Activated CD4-positive, alpha-beta T cell treated with anti-CD3 and anti-CD28 coated beads, Interleukin-2, amount 50 U/mL, for 48 hours (primary cell): ENCODE measurements around the gene NSD2.

Experiments
- DNase-seq, 2 experiments: peaks; one replicate each; pipeline ENCODE4 v3.0.0-alpha.2; 2020

NSD2 gene

DNA sequence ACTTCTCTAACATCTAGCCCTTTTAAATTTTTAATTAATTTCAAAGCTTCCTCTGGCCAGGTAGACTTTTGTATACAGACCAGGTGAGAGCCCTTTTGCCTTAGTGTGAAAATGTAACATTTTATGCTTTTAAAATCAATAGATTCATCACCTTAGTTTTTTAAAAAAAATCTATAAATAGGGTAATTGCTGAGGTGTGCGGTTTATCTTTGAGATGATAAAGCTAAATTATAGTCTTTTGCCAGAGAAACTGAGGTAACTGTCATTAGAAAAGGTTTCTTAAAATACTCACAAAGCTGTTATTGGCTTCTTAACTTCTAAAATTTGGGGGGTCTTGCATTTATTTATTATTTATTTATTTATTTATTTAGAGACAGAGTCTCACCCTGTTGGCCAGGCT, 74.7 kb downstream of the NSD2 start:
- no peak for DNase-seq

GRCh38 chr4:1948232-1948631, 77.0 kb downstream of the NSD2 start:
- no peak for DNase-seq

DNA sequence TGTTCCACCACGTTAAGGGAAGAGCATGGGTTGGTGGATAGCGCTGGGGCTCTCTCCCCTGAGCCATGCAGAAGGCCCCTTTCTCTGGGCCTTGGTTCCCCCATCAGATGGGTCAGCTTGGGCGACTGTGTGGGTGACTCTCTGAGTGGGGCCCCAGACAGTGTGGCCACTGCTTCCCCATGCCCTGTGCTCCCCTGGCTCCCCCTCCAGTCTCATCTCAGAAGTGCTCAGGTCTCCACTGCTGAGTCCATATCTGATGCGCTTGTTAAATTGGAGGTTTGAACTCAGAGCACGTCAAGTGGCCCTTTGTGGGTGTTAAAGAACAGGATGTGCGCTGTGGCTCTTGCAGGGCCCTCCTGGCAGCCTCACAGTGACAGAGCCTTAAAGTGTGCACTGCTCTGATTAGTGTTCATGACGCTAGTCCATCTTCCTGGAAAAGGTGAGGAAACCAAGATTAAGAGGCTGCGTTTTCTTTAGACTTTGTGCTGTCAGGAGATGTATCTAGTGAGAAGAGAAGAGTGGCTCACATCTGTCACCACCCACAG, 77.8 kb downstream of the NSD2 start:
- DNase-seq, result no peak

DNA sequence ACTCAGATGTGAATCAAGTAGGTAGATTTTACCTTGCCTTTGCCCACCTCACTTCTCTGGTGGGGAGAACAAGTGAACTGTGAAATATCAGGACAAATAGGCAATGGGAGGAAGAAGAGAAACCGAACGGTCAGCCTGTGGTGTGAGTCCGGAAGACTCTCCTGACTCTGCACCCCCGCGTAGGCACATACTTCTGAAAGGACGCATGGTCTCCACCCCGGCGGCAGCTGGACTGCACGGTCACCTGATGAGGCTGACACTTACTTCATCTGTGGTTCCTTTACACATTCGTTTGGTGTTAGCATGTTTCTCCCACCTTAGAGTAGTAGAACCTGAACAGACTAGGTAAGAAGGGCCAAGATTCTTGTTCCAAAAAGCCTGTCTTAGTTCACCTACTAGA, 79.2 kb downstream of the NSD2 start:
- no peak for DNase-seq

- DNase-seq, result no peak
Observed at GRCh38 chr4:1952058-1952700, 81.0 kb downstream of the NSD2 start.

DNA sequence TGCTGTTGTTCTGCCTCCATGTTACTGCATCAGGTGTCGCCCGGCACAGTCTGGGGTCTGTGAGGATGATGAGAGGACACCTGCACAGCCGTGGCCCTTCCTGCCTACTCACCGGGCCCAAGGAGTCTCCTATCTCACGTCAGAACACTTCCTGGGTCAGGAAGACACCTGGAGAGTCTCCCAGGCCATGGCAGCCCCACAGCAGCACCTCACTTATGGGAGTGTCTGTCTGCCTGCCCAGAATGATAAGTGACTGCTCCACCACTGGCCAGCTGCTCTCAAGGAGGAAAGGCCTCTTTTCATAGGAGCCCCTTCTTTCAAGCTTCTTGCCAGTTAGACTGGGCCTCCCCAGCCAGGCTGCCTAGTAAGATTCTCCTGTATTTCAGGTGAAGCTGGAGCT, 81.5 kb downstream of the NSD2 start:
- DNase-seq, result no peak

GRCh38 chr4:1953335-1953734, 82.1 kb downstream of the NSD2 start:
- DNase-seq, result no peak

GRCh38 chr4:1956631-1957030, 85.4 kb downstream of the NSD2 start:
- no peak for DNase-seq

DNA sequence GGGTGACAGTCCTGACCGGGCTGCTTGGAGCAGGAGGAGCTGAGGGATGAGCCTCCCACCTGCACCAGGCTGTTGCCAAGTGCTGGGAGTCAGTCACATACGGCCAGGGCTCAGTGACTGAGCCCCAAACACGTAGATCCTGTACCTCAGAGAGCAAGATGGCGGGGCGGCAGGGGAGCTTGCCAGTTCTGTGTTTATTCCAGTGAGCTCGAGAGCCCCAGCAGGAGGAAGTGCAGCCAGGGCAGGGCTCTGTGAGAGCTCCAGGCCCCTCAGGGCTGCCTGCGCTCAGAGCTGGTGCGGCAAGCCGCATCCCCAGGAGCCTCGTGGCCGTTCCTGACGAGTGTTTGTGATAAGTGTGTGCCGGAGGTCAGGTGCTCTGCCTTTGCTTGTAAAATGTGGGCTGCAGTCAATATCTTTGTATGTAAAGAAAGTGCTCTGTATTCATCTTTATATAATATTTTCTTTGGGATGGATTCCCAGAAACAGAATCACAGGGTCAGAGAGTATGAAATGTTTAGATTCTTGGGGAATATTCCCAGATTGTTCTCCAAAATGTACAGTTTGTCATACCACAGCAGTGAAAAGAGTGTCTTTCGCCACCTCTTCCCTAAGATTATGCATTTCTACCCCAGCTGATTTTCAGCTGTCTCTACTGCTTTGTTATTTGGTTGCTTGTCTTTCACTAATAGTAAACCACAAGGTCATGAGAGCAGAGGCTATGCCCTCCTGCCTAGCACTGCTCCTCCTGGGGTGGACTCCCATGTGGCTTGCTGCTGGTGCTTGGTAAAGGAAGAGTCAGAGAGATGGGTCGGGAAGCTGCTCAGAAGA, 87.3 kb downstream of the NSD2 start:
- no peak for DNase-seq

DNA sequence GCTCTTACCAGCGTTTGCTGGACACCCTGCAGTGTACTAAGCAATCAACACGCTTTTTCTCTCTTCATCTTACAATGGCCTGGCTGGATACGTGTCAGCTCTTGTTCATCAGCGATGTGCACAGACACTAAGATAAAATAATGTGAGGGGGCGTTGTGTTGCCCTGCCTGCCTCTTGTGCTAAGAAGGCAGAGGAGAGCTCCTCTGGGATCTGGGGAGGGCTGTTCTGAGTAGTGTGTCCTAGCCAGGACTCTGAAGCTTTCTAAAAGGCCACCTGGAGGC, 87.9 kb downstream of the NSD2 start:
- no peak for DNase-seq

DNA sequence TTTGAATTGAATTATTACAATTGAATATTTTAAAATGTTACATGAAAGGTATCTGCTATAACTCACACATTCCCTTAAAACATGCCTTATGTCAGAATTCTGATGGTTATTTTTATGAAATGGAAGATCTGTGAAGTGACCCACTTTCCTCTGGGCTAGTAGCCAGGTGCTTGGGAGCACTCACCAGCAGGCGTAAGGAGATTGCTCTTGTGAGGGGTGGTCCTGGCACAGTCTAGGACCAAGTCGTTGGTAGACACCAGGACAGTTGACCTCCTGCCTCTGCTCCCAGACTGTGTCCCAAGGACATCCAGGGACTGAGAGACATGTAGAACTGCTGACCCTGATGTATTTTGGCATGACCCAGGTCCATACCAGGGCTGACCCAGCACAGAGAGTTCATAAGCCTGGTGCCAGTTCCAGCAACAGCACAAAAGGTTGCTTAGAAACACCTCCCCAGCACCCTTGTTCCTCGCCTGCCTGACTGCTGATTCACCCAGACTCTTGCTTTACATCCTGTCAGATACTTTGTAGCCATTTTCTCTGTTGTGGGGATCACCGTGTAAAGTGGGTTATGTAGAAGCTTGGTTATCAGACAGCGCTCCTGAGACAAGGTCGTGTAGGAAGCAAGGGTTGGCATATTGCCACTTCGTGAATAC, 89.1 kb downstream of the NSD2 start:
- DNase-seq, result no peak

DNA sequence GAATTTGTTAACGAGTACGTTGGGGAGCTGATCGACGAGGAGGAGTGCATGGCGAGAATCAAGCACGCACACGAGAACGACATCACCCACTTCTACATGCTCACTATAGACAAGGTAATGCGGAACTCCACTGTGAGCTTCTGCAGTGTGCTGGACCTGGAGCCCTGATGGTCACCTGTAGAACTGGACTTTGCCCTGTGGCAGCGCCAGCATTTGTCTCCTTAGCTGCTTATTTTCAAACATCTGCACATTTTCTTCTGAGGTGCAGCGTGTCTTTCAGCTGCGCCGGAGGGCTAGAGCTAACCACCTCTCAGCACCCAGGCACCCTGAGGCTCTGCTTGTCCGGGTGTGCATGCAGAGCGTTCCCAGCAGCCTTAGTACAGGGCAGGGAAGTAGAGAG, 89.8 kb downstream of the NSD2 start:
- DNase-seq, result no peak

- no peak for DNase-seq
Observed at GRCh38 chr4:1961563-1961962, 90.4 kb downstream of the NSD2 start.

DNA sequence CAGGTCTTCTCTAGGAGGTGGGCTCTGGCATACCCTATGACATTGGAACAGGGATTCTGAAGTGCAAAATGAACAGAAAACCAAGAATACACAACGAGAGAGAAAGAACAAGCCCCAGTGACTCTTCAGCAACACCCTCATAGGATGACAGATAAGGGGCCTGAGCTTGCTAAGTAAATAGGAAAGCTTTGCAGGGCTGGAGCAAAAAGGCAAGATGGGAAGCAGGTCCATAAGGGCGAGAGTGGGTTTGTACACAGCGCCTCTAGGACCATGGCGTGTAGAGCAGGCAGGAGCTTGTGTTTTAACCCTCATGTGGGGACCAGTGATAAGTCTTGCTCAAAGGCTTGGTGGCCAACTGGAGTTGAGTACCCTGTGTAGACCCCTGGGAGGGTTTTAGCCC, 91.8 kb downstream of the NSD2 start:
- no peak for DNase-seq

DNA sequence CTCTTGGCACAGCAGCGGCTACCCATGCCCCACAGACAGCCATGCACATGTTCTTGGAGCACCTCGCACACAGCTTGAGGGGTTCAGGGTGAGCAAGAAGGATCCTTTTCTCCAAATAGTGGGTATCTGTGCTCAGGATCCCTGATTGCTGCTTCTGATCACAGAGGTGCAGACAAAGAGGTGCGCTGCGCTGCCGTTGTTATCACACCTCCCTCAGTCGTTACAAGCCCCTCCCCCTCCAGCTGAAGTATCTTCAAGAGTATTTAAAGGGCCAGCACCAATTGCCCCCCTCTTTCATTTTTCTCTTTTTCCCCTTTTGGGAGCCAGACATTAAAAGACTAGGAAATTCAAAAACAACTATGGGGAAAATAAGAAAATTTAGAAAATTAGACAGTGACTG, 93.2 kb downstream of the NSD2 start:
- DNase-seq, result no peak

DNA sequence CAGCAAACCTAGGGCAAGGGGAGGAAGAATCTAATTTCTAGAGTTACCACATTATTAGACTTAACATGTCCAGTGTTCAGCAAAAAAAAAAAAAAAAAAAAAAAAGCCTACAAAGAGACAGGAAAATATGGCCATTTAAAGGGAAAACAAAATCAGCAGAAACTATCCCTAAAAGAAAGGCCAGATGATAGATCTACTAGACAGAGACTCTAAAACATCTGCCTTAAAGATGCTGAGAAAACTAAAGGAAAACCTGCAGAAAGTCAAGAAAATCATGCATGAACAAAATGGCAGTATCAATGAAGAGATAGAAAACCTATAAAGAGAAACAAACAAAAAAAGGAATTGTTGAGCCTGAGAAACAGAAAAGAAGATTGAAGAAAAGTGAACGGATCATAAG, 93.8 kb downstream of the NSD2 start:
- no peak for DNase-seq

GRCh38 chr4:1967512-1968149, 96.4 kb downstream of the NSD2 start:
- no peak for DNase-seq

DNA sequence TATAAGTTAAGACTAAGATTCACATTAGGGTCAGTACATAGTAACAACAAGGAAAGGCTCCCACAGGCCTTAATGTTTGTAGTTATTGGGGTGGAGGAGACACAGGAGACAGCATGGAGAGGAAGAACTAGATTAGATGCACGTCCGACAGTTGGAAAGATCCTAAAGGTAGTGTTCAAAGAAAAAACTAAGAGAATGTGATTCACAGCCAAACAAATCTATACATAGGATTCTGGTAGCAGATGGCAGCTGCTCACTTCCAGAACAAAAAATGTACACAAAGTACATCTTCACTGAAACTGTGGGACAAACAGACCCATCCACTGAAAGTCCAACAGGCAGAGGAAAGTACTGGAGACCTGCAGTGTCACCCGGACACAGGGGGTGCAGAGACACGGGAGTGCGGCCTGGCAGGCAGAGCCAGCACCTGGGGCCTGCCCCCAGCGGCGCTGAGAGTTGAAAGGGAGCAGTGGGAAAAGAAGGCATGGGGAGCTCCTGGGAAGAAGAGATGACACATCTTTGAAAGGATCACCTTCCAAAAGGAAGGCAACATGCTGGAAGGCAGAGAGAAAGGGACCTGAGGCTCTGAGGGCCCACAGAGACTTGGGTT, 97.6 kb downstream of the NSD2 start:
- no peak for DNase-seq

DNA sequence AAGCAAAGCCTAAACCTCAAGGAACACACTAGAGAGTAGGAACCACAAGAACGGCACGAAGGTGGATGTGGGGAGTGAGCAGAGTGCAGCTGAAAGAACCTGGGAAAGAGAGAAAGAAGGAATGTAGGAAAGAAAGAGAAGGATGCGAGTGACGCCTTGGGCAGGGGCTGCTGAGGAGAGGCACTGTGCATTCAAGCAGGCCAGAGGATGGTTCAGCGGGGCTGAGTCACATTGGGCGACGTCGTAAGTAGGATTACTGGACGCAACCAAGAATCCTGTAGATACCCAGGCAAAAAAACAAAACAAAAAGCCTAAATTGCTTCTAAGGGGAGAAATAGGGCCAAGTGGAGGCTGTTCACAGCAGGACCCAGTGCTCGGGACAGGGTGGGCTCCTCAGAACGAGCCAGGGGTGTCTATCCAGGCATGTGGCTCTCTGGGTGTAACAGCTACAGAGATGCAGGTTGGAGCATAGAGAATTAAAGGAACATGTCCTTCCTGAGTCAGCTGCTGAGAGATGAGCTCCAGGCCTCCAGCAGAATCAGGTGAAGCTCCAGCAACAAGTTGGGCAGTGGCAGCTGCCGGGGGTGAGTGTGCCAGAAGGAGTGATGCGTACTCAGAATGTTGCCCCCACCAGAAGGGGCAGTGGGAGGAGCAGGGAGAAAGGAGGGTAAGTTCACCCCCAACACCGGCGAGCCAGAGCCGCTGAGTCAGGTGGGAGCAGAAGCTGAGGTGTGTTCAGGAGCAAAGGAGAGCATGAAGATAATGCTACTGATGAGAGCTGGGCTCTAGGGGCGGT, 98.9 kb downstream of the NSD2 start:
- DNase-seq, result no peak

GRCh38 chr4:1970926-1971325, 99.7 kb downstream of the NSD2 start:
- no peak for DNase-seq

- no peak for DNase-seq
Observed at GRCh38 chr4:1971456-1972200, 100.4 kb downstream of the NSD2 start.

DNA sequence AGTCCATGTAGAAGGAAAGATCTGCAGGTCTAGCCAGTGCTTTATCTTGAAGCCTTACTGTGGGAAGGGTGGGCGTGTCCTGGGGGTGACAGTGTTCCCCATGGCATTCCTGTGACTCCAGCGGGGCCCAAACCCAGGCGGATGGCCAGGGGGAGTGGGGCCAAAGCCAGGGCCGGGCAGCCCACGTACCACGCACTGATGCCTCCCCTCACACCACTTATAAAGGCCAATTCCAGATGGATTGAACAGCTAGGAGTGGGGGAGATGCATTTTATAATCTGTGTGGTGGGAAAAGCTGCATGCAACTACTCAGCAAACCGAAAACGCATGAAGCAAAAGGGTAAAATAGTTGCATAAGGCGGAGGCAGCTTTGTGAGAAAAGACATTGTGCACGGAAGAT, 101.2 kb downstream of the NSD2 start:
- no peak for DNase-seq
